NAMALWA (cell line): ENCODE results near the gene CPXM2.

Experiments
- DNase-seq: peaks from one replicate; pipeline ENCODE4 v3.0.0-alpha.2; 2015; ENCODE audit warnings: low spot score

Gene CPXM2

DNA sequence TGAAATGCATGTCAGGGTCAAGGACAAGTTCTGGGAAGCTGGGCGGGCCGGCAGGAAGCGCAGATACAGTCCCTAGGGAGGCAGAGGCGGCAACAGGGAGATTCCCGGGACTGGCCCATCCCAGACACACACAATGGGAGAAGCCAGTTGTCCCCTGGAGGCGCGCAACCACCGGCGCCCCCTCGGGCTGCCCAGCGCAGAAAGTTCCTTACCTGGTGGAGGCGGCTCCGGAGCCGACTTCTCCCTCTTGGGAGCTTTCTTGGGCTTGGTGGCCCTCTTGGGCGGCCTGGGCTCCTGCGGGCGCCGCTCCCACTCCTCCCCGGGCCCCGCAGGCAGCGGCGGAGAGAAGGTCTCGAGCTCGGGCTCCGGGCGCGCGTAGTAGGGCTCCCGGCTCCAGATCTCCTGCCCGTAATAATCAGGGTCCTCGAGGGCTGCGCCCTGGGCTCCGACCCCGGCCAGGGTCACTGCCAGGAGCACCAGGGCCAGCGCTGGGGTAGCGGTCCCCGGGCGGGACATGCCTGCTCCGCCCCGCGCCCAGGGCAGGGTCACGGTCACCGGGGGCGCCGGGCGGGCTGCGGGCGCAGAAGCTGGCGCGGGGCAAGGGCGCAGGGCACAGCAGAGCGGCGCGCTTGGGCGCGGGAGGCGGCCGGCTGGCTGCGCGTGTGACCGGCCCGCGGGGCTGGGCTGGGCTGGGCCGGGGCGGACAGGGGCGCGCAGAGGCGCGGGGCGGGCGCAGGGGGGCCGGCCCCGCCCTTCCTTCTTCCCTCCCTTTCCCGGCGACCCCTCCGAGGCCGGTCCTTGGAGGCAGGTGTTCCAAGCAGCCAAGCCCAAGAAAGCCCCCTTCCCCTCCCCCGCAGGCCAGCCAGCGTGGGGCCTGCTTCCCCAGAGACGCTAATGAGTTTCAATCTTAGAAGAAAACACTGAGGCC is at the start of gene CPXM2:
CPXM2 (minus strand) TSS at position 664 of the 928 bp plus-strand sequence; CDS start at position 516, 148 bp downstream.
- DNase-seq = no peak

GRCh38 chr10:123939591-123939990 is 48.0 kb upstream of the CPXM2 start:
- DNase-seq = no peak

DNA sequence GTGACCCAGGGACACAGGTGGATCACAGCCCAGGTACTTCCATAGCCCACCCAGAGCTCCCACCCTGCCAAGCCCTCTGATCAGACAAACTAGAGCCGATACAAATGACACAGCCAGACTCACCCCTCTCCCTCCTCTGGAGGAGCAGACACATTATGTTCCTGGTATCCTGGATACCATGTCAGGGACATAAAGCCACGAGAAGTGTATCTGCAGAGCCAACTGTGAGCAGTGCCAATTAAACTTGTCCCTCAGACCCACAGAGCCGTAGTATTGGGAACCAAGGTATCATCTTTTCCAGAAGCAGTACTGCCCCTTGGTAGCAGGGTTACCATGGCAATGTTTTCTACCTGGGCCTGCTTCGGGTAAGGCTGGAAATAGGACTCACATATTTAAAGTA is 47.3 kb upstream of the CPXM2 start:
- DNase-seq = no peak

DNA sequence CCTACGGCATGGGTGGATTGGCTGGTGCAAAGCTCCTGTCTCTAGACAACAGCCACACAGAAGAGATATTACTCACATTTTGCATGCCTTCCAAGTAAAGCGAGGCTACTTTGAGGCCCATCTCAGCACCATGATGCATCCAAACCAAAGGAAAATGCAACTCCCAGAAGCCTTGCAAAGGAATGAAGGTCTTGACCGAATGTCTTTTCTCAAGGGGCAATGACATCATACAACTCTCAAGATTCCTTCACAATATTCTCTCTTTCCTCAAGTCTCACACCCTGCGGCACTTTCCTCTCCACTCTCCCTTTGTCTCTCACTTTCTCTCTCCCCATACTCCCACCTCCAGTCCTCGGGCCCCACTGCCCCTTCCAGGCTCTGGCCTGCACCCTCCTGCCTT is 44.8 kb upstream of the CPXM2 start:
- DNase-seq = no peak

- no peak for DNase-seq
Measured at GRCh38 chr10:123935680-123936079, 44.1 kb upstream of the CPXM2 start.

- no peak for DNase-seq
Measured at GRCh38 chr10:123934846-123935245, 43.2 kb upstream of the CPXM2 start.

GRCh38 chr10:123930340-123931001 is 38.9 kb upstream of the CPXM2 start:
- DNase-seq = no peak

GRCh38 chr10:123929791-123930190 is 38.2 kb upstream of the CPXM2 start:
- DNase-seq = no peak

DNA sequence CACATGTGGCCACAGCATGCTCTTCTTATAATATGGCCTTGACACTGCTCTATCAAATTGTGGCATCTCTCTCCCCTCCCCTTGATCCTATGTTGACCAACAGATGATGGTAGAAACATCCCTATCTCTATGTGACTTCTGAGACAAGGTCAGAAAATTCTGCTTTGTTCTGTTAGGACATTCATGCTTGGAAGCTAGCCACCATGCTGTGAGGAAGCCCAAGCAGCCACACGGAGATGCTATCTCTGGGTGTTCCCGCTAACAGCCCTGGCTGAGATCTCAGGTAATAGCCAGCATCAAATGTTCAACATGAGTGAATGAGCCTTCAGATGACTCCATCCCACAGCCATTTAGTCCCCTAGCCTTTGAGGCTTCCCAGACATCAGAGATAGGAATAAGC is 36.8 kb upstream of the CPXM2 start:
- DNase-seq = no peak

- DNase-seq = peak; percentile 30
Measured at GRCh38 chr10:123926401-123927264, 35.0 kb upstream of the CPXM2 start.

DNA sequence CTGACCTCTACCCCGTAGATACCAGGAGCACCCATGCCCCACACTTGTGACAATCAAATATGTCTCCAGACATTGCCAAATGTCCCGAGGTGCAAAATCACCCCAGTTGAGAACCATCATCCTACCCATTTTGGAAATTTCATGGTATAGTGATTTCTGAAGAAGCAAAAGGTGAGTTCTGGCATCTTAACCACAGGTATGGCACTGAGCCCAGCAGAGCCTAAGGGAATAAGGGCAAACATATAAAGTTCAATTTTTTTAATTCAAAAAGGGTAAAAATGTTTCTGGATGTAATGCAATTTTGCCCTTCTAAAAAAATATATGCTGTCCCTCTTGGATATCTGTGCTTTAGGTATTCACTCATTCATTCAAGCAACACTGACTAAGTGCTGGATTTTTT is 30.5 kb upstream of the CPXM2 start:
- DNase-seq = no peak

- DNase-seq = no peak
Measured at GRCh38 chr10:123916775-123917174, 25.2 kb upstream of the CPXM2 start.

DNA sequence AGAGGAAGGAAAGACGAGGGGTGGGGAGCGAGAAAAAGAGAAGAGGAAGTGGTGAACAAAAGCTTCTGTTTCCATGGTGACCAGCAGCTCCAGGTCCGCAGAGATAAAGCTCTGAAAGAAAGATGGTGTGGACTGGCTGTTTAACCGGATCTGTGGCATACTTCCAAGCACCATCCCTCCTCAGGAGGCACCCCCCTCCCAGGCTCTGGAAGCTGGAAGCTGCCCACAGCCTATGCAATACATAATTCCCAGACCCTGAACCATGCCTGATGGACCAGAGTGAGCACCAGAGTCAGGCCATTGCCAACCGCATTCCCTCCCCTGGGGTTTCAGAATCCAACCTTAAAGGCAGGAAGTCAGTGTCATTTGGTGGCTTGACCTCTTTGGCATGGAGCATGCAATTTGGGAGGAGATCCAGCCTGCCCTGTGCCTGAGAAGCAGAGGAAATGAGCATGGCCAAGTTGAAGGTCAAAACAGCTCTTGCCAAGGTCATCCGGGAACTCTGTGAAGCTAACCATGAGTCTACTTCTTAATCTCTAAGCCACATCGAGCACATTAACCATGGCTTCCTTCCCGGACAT is 22.2 kb upstream of the CPXM2 start:
- DNase-seq = peak; percentile 10

GRCh38 chr10:123912871-123913270 is 21.3 kb upstream of the CPXM2 start:
- DNase-seq = no peak

- DNase-seq = no peak
Measured at GRCh38 chr10:123912466-123912865, 20.9 kb upstream of the CPXM2 start.

- DNase-seq = no peak
Measured at GRCh38 chr10:123911866-123912265, 20.3 kb upstream of the CPXM2 start.

- no peak for DNase-seq
Measured at GRCh38 chr10:123909866-123910265, 18.3 kb upstream of the CPXM2 start.

- no peak for DNase-seq
Measured at GRCh38 chr10:123909426-123909825, 17.8 kb upstream of the CPXM2 start.

DNA sequence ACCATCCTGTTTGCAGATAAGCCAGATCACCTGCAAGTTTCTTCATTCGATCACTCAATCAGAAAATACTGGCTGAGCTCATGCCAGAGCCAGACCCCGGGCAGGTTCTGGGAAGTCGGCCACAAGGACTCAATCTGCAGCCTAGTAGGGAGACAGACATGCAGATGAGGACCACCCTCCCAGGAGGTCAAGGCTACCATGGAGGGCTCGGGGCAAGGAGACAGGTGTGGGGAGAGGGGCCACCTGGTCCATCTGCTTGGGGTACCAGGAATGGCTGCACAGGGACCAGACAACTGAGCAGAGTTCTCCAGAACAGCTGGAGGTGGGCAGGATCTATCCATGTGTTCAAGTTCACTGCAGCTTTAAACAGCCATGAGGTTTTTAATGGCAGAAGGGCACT is 16.8 kb upstream of the CPXM2 start:
- no peak for DNase-seq

DNA sequence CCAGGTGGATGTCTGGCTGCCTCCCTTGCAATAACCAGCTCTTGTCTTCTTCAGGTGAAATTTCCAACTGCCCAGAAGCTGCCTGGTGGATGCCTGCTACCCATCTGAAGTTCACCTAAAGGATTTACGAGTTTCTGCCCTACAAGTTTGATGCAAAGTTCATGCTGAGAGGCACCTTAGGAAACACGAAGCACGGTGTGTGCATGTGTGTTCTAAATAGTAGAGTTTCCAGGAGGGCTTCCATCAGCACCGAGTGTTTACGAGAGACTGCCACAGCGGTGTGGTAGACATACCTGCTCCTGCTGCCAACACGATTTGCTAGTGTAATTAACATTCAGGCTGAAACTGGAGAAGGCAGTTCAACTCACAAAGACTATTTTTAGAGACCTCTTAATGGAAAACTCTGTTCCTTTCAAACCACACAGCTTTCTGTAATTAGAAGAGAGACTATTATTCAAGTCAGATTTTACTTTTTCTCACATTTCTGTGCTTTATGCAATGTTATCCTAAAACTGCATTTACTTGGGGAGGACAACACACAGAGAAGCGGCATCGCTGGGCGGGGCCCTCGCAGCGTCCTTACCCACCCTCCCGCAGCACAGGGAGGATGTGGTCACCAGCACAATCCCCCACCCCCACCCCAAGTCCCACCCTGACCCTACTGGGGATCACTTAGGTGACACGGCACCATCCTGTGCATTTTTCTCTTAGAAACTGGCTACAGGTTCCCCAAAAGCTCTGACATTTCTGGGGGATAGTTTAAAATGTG is 15.5 kb upstream of the CPXM2 start:
- DNase-seq = no peak

GRCh38 chr10:123906296-123906695 is 14.7 kb upstream of the CPXM2 start:
- DNase-seq = no peak
